Right ventricle myocardium inferior (tissue), 1 donor: ENCODE results near the gene ZNF496. TPM values are rescaled to one million over a fixed set of nuclear protein-coding genes. Genes with fewer than 3 reads are reported as not detected.
"Not testable (repeated sequence)": the region's sequence is repeated elsewhere in the genome, so short reads cannot be mapped to it uniquely, and the experiment has no call there.

Experiments used
- ATAC-seq: fragments of 200-7000 bp; cut with Tn5 transposase; one replicate; pipeline ENCODE4 v1.9.1; 2020; ENCODE audit warnings: mild to moderate bottlenecking, moderate library complexity
- DNase-seq: peaks from one replicate; pipeline ENCODE4 v3.0.0; 2021; ENCODE audit errors: missing footprints
- intact Hi-C: fragments of 100-400 bp; cut with DNase I; formaldehyde crosslinking; loops from one replicate; pipeline ENCODE4 v1.11.0; 2022
- long read RNA-seq: library from polyadenylated mRNA; unstranded; transcript quantifications from one replicate; pipeline ENCODE4 v2.0.0, GENCODE V29; 2021
- total RNA-seq: library from RNA; stranded (reverse); fragmentation: NEBNext Ultra II Directional; extraction: Animal tissue kit (Norgen Biotek cat#: 25700); gene quantifications from one replicate; pipeline ENCODE4 v1.2.1, GENCODE V29; 2021
- donor health status: DM: no; HTN: yes; CAD: no; lungs with severe emphysema.

Gene ZNF496
- 10.5 TPM for total RNA-seq
- long read RNA-seq, partial matches to known transcripts: 5 of 7 reads
- long read RNA-seq, other reads (novel, unspliced or antisense): 2 of 7 reads

- DNase-seq (peak; percentile 87), ATAC-seq (peak; percentile 83)
- intact Hi-C loops: loop anchor here (5.0 to 10.0 kb wide), 2 partner anchors 119 to 227 kb away; partner anchors contain the start of gene ZNF669
Observed at GRCh38 chr1:247331525-247332214, at the start of gene ZNF496. Gene ZNF496, minus strand, starts transcription at chr1:247331867. Its CDS starts 2,289 bp downstream, at chr1:247329578.

- no peak for ATAC-seq
- DNase-seq: no peak
- intact Hi-C loops: loop anchor here (10.0 kb wide), 1 partner anchor 334 kb away; no protein-coding TSS in a partner anchor
Observed at GRCh38 chr1:247378334-247379073, 46.8 kb upstream of the ZNF496 start.

- not testable (repeated sequence) for DNase-seq, ATAC-seq
- intact Hi-C loops: loop anchor here (10.0 kb wide), 1 partner anchor 333 kb away; no protein-coding TSS in a partner anchor
Observed at GRCh38 chr1:247377656-247378055, 46.0 kb upstream of the ZNF496 start.

GRCh38 chr1:247376659-247377058 is 45.0 kb upstream of the ZNF496 start:
- no peak for ATAC-seq
- intact Hi-C loops: loop anchor here (10.0 kb wide), 1 partner anchor 332 kb away; no protein-coding TSS in a partner anchor
- DNase-seq: no peak

GRCh38 chr1:247375747-247376146 is 44.1 kb upstream of the ZNF496 start:
- no peak for DNase-seq
- intact Hi-C loops: loop anchor here (10.0 kb wide), 1 partner anchor 331 kb away; no protein-coding TSS in a partner anchor
- ATAC-seq: no peak

DNA sequence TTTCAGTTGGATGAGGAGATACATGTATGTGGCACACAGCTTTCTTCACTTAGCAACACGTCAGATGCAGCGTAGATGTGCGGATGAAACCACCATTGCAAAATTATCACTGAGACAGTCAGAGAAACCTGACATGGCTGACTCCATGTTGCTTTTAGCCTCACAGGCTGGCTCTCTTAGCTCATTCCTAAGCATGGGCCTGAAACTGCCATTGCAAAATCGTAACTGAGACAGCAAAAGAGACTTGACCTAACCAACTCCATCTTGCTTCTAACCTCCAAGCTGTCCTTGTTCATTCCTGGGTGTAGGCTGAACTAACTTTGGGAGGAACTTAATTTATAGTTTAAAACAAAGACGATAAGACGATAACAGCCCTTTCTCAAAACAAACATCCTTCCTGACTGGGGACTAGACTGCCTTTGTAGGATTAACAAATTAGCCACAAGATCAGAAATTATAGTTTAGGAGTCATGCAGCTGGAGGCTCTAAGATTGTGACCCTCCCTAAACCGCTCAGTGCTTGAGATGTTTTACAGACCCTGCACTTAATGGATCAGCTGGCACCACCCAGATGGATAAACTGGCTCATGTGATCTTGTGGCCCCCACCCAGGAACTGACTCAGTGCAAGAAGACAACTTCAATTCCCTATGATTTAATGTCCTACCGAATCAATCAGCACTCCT is 43.1 kb upstream of the ZNF496 start:
- intact Hi-C loops: loop anchor here (10.0 kb wide), 1 partner anchor 330 kb away; no protein-coding TSS in a partner anchor
- ATAC-seq, DNase-seq: not testable (repeated sequence)

- intact Hi-C loops: loop anchor here (10.0 kb wide), 1 partner anchor 329 kb away; no protein-coding TSS in a partner anchor
- no peak for DNase-seq
- ATAC-seq: peak; percentile 84
Observed at GRCh38 chr1:247373721-247374141, 42.1 kb upstream of the ZNF496 start.

DNA sequence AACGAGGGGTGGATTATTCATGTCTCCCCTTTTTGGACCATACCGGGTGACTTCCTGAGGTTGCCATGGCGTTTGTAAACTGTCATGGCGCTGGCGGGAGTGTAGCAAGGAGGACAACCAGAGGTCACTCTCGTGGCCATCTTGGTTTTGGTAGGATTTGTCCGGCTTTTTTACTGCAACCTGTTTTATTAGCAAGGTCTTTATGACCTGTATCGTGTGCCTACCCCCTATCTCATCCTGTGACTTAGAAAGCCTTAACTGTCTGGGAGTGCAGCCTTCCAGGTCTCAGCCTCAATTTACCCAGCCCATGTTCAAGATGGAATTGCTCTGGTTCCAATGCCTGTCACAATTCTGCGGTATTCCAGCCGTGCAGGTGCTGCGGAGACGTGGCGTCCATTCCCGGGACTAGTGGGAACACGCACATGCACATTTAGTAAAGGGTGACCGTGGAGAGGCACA is 40.2 kb upstream of the ZNF496 start:
- intact Hi-C loops: loop anchor here (10.0 kb wide), 1 partner anchor 327 kb away; no protein-coding TSS in a partner anchor
- ATAC-seq (no peak), DNase-seq (no peak)

DNA sequence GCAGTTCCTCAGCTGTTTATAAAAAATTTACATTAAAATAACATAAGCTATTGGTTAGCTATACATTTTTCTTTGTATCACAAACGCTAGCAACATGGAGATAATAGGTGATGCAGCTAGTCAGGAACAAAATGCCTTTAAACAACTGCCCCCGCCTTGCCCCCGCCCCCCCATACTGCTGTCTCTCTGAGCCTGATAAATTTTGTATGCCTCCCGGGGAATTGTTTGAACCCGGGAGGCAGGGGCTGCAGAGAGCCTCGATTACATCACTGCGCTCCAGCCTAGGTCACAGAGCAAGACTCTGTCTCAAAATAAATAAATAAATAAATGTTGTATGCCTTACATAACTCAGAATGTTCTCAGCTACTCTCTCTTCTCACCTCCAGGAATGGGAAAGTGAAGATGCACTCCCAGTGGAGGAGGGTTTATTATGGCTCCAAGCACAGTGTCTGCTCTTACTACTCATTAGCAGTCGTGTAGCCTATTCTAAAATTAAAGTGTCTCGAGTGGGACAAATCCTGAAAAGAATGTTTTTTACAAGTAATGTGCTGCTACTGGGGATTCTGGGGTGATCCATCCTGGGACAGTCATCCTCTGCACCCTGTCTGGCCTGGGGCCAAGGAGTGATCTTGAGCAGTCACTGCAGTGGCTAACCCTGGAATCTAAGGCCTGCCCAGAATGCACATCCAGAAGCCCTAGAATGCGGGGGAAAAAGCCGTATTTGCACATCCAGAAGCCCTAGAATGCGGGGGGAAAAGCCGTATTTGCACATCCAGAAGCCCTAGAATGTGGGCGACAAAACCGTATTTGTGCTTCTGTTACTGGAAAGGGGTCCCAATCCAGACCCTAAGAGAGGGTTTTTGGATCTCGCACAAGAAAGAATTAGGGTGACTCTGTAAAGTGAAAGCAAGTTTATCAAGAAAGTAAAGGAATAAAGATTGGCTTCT is 39.4 kb upstream of the ZNF496 start:
- intact Hi-C loops: loop anchor here (10.0 kb wide), 1 partner anchor 326 kb away; no protein-coding TSS in a partner anchor
- DNase-seq: no peak
- no peak for ATAC-seq

DNA sequence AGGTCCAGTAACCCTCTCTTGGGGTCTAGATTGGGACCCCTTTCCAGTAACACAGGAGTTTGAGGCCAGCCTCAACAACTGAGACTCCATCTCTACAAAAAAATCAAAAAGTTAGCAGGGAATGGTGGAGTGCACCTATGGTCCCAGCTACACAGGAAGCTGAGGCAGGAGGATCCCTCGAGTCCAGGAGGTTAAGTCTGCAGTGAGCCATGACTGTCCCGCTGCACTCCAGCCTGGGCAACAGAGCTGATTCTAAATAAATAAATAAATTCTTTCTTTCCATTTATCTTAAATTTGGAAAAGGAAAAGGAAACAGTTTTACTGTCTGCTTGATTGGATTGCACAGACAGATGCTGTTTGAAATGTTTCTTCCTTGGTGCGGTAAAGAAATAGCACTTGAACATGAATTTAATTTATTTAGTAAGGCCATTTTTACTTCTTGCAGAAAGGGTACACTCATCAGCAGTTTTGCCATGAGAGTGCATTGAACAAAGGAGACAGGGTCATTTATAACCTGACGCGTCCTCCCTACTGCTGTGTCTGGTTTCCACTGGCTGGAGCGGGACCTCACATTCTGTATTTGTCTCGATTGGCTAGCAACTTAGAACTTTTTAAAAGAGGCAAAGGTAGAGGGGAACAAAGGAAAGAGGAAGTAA is 37.0 kb upstream of the ZNF496 start:
- no peak for ATAC-seq
- DNase-seq: no peak
- intact Hi-C loops: no loop called here

DNA sequence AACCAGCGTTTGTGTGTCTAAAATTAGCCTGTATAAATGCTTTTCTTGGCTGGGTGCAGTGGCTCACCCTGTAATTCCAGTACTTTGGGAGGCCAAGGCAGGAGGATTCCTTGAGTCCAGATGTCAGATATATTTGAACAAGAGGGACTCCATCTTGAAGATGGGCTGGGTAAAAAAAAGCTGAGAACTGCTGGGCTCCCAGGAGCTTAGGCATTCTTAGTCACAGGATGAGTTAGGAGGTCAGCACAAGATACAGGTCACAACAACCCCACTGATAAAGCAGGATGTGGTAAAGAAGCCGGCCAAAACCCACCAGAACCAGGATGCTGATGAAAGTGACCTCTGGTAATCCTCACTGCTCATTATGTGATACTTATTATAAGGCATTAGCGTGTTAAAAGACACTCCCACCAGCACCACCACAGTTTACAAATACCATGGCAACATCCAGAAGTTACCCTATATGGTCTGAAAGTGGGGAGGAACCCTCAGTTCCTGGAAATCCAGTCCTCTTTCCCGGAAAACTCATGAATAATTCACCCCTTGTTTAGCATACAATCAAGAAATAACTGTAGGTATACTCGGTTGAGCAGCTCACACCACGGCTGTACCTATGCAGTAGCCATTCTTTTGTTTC is 36.2 kb upstream of the ZNF496 start:
- DNase-seq: no peak
- ATAC-seq: no peak
- intact Hi-C loops: no loop called here

DNA sequence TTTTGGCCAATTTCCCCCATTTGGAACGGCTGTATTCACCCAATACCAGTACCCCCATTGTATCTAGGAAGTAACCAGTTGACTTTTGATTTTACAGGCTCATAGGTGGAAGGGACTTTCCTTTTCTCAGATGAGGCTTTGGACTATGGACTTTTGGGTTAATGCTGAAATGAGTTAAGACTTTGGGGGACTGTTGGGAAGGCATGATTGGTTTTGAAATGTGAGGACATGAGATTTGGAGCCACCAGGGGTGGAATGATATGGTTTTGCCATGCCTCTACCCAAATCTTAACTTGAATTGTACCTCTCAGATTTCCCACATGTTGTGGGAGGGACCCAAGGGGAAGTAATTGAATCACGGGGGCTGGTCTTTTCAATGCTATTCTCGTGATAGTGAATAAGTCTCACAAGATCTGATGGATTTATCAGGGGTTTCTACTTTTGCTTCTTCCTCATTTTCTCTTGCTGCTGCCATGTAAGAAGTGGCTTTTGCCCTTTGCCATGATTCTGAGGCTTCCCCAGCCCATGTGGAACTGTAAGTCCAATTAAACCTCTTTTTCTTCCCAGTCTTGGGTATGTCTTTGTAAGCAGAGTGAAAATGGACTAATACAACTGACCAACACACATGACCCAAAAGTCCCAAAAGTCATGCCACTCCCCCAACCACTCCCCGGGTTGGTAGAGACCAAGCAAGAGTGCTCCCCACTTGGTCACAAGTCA is 35.4 kb upstream of the ZNF496 start:
- intact Hi-C loops: no loop called here
- ATAC-seq (no peak), DNase-seq (no peak)

DNA sequence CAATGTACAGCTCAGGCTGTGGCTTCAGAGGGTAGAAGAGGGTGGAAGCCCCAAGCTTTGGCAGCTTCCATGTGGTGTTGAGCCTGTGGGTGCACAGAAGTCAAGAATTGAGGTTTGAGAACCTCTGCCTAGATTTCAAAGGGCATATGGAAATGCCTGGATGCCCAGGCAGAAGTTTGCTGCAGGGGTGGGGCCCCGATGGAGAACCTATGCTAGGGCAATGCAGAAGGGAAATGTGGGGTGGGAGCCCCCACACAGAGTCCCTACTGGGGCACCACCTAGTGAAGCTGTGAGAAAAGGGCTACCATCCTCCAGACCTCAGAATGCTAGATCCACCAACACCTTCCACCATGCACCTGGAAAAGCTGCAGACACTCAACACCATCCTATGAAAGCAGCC is 34.7 kb upstream of the ZNF496 start:
- intact Hi-C loops, ATAC-seq, DNase-seq: not testable (repeated sequence)

- intact Hi-C loops: no loop called here
- no peak for ATAC-seq
Observed at GRCh38 chr1:247365023-247365422, 33.4 kb upstream of the ZNF496 start.

DNA sequence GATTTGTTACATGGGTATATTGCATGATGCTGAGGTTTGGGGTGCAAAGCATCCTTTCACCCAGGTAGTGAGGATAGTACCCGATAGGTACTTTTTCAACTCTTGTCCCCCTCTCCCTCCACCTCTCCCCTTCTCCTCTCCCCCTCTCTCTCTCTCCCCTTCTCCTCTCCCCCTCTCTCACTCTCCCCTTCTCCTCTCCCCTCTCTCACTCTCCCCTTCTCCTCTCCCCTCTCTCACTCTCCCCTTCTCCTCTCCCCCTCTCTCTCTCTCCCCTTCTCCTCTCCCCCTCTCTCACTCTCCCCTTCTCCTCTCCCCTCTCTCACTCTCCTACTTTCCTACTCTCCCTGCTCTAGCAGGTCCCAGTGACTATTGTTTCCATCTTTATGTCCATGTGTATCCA is 31.3 kb upstream of the ZNF496 start:
- intact Hi-C loops, ATAC-seq, DNase-seq: not testable (repeated sequence)

More at GRCh38 chr1:247365023-247365422, 33.4 kb upstream of the ZNF496 start:
- no peak for DNase-seq

GRCh38 chr1:247362153-247362552 is 30.5 kb upstream of the ZNF496 start:
- ATAC-seq (no peak), DNase-seq (no peak)
- intact Hi-C loops: no loop called here
